Lower leg skin (tissue), 4 donors: Measurements from ENCODE around the gene CUL4A. TPM values are rescaled to one million over a fixed set of nuclear protein-coding genes. Genes with fewer than 3 reads are reported as not detected.
"Not testable (repeated sequence)": the region's sequence is repeated elsewhere in the genome, so short reads cannot be mapped to it uniquely, and the experiment has no call there.

Experiments
- DNase-seq, 2 donors: peaks; one replicate each; pipeline ENCODE4 v3.0.0-alpha.2; 2019; ENCODE audit warnings: low spot score in 2 of 2
- H3K4me3 ChIP-seq: fragments of 200-600 bp; sonication (generic); 2 replicates; pipeline ENCODE4 v1.5.1; 2017; ENCODE audit warnings: mild to moderate bottlenecking, low read depth; ENCODE audit not compliant: poor library complexity, severe bottlenecking
- POLR2A ChIP-seq, 2 donors: fragments of 450-650 bp; IDR thresholded peaks; one replicate each; pipeline ENCODE4 v1.6.1; 2016 to 2017; ENCODE audit warnings: antibody characterized with exemption in 2 of 2, mild to moderate bottlenecking in 1 of 2, moderate library complexity in 1 of 2
- WGBS, 2 donors: methylation state at CpG; one replicate each; pipeline ENCODE4 v1.1.5; 2018; 5-methylcytosine and 5-hydroxymethylcytosine counted together
- intact Hi-C: fragments of 100-400 bp; cut with DNase I; formaldehyde crosslinking; loops from one replicate; pipeline ENCODE4 v1.15.0; 2023; ENCODE audit warnings: low total_unique reads
- total RNA-seq, 4 donors: library from RNA; depleted of rRNA; stranded (reverse); fragments of >200 nt; gene quantifications; one replicate each; pipeline ENCODE4 v1.1.0, GENCODE V29; 2016
- TF ChIP-seq, protein P1 (sequence below), 3 donors: fragments of 450-650 bp; IDR thresholded peaks; one replicate each; pipeline ENCODE4 v1.5.1; 2016; ENCODE audit warnings: antibody characterized with exemption in 3 of 3, mild to moderate bottlenecking in 3 of 3, moderate library complexity in 2 of 3

CUL4A gene
- total RNA-seq, 4 donors from 2014 or later = 80.7 to 146 (median 105) TPM

DNA sequence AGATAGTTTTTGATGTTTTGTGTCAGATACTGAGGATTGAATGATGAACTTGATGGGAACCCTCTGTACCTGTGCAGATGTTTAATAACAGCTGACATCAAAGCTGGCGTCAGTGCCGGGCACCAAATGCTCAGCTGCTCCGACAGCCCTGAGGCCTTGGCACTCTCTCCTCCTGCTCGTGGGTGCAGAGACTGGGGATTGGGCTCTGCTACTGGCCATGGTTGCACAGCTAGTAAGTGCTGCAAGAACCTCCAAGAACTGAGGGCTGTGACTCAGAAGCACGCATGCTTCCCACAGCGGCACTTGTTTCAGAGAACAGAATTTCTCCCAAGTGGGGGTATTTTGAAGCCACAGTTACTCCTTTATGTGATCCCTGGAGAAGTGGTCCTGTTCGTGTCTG, 93.6 kb downstream of the CUL4A start:
- H3K4me3 ChIP-seq = no peak overlapping the region
- DNase-seq = no peak
- WGBS, 2 donors = 48 to 56% methylated on average over 7 of the region's 7 CpGs
- intact Hi-C loops = no loop called here
- TF ChIP-seq, protein P1, sequence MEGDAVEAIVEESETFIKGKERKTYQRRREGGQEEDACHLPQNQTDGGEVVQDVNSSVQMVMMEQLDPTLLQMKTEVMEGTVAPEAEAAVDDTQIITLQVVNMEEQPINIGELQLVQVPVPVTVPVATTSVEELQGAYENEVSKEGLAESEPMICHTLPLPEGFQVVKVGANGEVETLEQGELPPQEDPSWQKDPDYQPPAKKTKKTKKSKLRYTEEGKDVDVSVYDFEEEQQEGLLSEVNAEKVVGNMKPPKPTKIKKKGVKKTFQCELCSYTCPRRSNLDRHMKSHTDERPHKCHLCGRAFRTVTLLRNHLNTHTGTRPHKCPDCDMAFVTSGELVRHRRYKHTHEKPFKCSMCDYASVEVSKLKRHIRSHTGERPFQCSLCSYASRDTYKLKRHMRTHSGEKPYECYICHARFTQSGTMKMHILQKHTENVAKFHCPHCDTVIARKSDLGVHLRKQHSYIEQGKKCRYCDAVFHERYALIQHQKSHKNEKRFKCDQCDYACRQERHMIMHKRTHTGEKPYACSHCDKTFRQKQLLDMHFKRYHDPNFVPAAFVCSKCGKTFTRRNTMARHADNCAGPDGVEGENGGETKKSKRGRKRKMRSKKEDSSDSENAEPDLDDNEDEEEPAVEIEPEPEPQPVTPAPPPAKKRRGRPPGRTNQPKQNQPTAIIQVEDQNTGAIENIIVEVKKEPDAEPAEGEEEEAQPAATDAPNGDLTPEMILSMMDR (IDR thresholded peaks at IDR 0.05) = no peak
- no peak for TF ChIP-seq POLR2A (IDR thresholded peaks at IDR 0.05)

DNA sequence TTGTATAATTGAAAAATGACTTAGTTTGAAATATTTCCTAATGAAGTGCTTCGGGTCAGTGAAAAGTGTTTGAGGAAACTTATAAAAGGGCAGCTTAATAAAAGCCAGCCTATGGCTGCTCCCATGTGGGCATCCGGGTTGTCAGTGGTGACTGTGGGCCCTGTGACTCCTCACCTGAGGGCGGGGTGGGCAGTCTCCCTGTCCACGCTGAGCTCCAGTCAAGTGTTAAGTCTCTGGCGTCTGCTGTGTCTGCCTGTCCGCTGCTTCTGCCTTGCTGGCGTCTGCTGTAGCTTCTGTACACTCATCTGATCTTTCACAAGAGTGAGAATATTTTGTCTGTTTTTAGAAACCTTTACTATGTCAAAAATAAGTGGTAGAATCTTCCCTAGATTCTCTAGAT, 94.7 kb downstream of the CUL4A start:
- intact Hi-C loops = no loop called here
- no peak for DNase-seq
- no peak overlapping the region for H3K4me3 ChIP-seq
- 73 to 76% methylated on average over 7 of the region's 7 CpGs for WGBS, 2 donors
- TF ChIP-seq POLR2A (IDR thresholded peaks at IDR 0.05) = no peak
- TF ChIP-seq, protein P1 (IDR thresholded peaks at IDR 0.05) = no peak

GRCh38 chr13:113305208-113305607, 95.8 kb downstream of the CUL4A start:
- 35 to 39% methylated on average over 7 of the region's 7 CpGs for WGBS, 2 donors
- H3K4me3 ChIP-seq = no peak overlapping the region
- peak in 1 of 2 donors; percentile 57 for DNase-seq
- TF ChIP-seq, protein P1 (IDR thresholded peaks at IDR 0.05) = no peak
- TF ChIP-seq POLR2A (IDR thresholded peaks at IDR 0.05) = no peak
- intact Hi-C loops = no loop called here

- no peak for DNase-seq
- TF ChIP-seq POLR2A (IDR thresholded peaks at IDR 0.05) = no peak
- intact Hi-C loops = no loop called here
- H3K4me3 ChIP-seq = no peak overlapping the region
Measured at GRCh38 chr13:113307491-113307890, 98.1 kb downstream of the CUL4A start.

DNA sequence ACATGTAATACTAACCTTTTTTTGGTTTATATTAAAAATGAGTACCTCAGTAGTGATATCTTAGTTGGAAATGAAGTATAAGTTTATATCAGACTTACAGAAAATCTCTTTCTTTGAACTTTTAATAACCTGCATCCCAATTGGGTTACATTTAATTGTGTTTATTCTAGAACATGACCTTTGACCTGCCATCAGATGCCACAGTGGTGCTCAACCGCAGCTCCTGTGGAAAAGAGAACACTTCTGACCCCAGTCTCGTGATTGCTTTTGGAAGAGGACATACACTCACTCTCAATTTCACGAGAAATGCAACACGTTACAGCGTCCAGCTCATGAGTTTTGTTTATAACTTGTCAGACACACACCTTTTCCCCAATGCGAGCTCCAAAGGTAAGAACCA, 100.1 kb downstream of the CUL4A start:
- WGBS, 2 donors = 92 to 95% methylated on average over 6 of the region's 6 CpGs
- no peak for TF ChIP-seq POLR2A (IDR thresholded peaks at IDR 0.05)
- TF ChIP-seq, protein P1 (IDR thresholded peaks at IDR 0.05) = no peak
- intact Hi-C loops = no loop called here

GRCh38 chr13:113314112-113314511, 104.7 kb downstream of the CUL4A start:
- WGBS, 2 donors = 86 to 88% methylated on average over 19 to 20 of the region's 20 CpGs
- intact Hi-C loops, DNase-seq, H3K4me3 ChIP-seq: not testable (repeated sequence)

More for the DNA sequence above, 100.1 kb downstream of the CUL4A start:
- no peak for DNase-seq
- no peak overlapping the region for H3K4me3 ChIP-seq

- intact Hi-C loops, DNase-seq, H3K4me3 ChIP-seq: not testable (repeated sequence)
- 57 to 71% methylated on average over 20 to 22 of the region's 23 CpGs for WGBS, 2 donors
Measured at GRCh38 chr13:113314895-113315470, 105.6 kb downstream of the CUL4A start.
